K562 (cell line): Measurements from ENCODE around the gene NR1H2.

ENCODE experiments used
- FOS ChIP-seq: IDR thresholded peaks from 3 replicates; pipeline ENCODE4 v1.6.1; 2011; ENCODE audit not compliant: insufficient read length; ENCODE audit errors: extremely low read depth
- FOXJ3 ChIP-seq: sonication (generic); formaldehyde crosslinking; IDR thresholded peaks from 2 replicates; pipeline ENCODE4 v1.4.0; 2020; ENCODE audit warnings: mild to moderate bottlenecking, missing genetic modification reagents
- KLF10 ChIP-seq: fragments of 250-450 bp; sonication (Bioruptor Pico); IDR thresholded peaks from 2 replicates; pipeline ENCODE4 v1.6.1; 2021; ENCODE audit warnings: matching md5 sums
- SMC3 ChIP-seq: conservative IDR thresholded peaks from 2 replicates; pipeline ENCODE4 v1.6.1; 2011; ENCODE audit warnings: low read depth, low read length, improper control_type of control experiment; ENCODE audit not compliant: insufficient read depth
- TAF1 ChIP-seq: IDR thresholded peaks from 2 replicates; pipeline ENCODE4 v1.6.1; 2011; ENCODE audit warnings: mild to moderate bottlenecking, low read length, moderate library complexity; ENCODE audit not compliant: insufficient read depth, control insufficient read depth, severe bottlenecking; ENCODE audit errors: extremely low read depth

DNA sequence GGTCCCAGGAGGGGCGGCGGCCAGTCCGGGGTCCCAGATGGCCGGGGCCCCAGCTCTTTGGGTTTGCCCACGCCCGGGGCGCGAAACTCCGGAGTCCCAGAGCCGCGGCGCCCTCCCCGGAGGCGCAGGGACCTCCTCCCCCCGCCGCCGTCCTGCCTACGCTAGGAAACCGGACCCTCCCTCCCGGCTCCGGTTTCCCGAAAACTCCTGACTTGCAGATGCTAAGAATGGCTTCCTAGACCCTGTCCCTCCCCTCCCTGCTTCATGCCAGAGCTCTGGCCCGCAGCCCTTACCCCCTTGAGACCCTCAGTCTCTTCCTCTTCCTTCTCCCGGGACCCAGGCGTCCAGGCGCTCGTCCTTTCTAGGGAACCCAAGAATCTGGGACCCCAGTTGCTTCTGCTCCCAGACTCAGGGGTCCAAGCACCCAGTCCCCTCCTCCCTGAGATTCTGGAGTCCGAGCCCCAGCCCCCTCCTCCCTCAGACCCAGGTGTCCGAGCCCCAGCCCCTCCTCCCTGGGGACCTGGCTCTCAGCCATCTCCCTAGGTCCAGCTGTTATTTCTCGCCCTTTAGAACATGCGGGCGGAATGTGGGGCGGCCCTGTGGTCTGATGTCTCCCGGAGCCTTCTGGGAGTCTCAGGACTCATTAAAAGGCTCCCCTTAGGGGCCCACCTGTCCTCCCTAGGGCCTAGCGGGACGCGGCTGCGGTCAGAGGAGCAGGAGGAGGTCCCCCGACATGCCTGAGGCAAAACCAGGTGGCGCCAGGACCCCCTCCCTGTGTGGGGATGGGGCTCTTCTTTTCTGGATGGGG is 56.2 kb downstream of the NR1H2 start, which contains the start of gene MYBPC2:
- no peak for TF ChIP-seq KLF10 (CRISPR knock-in tag)
- TF ChIP-seq SMC3: no peak
- TF ChIP-seq FOXJ3 (CRISPR knock-in tag): no peak
- no peak for TF ChIP-seq FOS
- no peak for TF ChIP-seq TAF1
